ENCODE results near the gene ETFBKMT. TPM values are rescaled to one million over a fixed set of nuclear protein-coding genes. Genes with fewer than 3 reads are reported as not detected.

ETFBKMT gene
- polyA plus RNA-seq, 2 of the 4 experiments (the other 2 are of a cell fraction) = 0.87 to 1.4 TPM

GRCh38 chr12:31627456-31628054 is 31.9 kb upstream of the ETFBKMT start:
- Histone ChIP-seq H3K9me3 (no peaks in the 10 kb centered on the region), H3K4me2 (no peak overlapping the region), H3K27ac (no peak overlapping the region), H3K4me1 (no peaks in the 10 kb centered on the region), H3K4me3 (no peak overlapping the region)
- 84% methylated on average over 5 of the region's 5 CpGs for WGBS (ENCODE audit: missing lambda C conversion rate)
- FAIRE-seq = no peak
- no peak for DNase-seq (ENCODE audit: low read depth in 1 of 2, low spot score in 1 of 2)
- TF ChIP-seq KDM5A (IDR thresholded peaks at IDR 0.05) (no peak), ATOH8 (CRISPR knock-in tag; IDR thresholded peaks at IDR 0.05; ENCODE audit: low read depth) (no peak), USF2 (IDR thresholded peaks at IDR 0.05) (no peak), CBX8 (IDR thresholded peaks at IDR 0.05) (no peak), RARB (CRISPR knock-in tag; IDR thresholded peaks at IDR 0.05) (no peak), TFCP2L1 (CRISPR knock-in tag; IDR thresholded peaks at IDR 0.05) (no peak), CEBPB (IDR thresholded peaks at IDR 0.05) (no peak), HES2 (IDR thresholded peaks at IDR 0.05) (no peak), JUNB (IDR thresholded peaks at IDR 0.05) (no peak), TP53 (CRISPR knock-in tag; IDR thresholded peaks at IDR 0.05) (no peak), RFX5 (IDR thresholded peaks at IDR 0.05) (no peak), POLR2AphosphoS2 (conservative IDR thresholded peaks at IDR 0.05; ENCODE audit: low read length) (no peak), ELK1 (IDR thresholded peaks at IDR 0.05; ENCODE audit: low read depth, low read length) (no peak)
- no peak for ATAC-seq
- ChIA-PET POLR2A (no interaction called here), CTCF (interaction anchor here (0.6 to 2.1 kb wide), 3 partner anchors 10 to 376 kb away, joined by 3 to 6 read pairs (median 3); no protein-coding TSS in a partner anchor)

- H3K4me2 ChIP-seq = no peak overlapping the region
- DNase-seq (ENCODE audit: low read depth in 1 of 2, low spot score in 1 of 2) = no peak
Observed at GRCh38 chr12:31629756-31630732, 29.4 kb upstream of the ETFBKMT start.

More at GRCh38 chr12:31629756-31630732, 29.4 kb upstream of the ETFBKMT start:
- ATAC-seq (no peak; a peak in 1 of 6 replicates), FAIRE-seq (no peak)
- TF ChIP-seq ESRRA (IDR thresholded peaks at IDR 0.05; ENCODE audit: borderline replicate concordance, low read length) = no peak
- TF ChIP-seq CBX8 (IDR thresholded peaks at IDR 0.05) = no peak
- TF ChIP-seq RCOR1 (IDR thresholded peaks at IDR 0.05; ENCODE audit: low read depth, low read length) = no peak
- TF ChIP-seq POLR2A (IDR thresholded peaks at IDR 0.05; ENCODE audit: low read length) = no peak
- TF ChIP-seq CBX2 (IDR thresholded peaks at IDR 0.05; ENCODE audit: borderline replicate concordance, low read depth) = no peak
- no peak for TF ChIP-seq POLR2AphosphoS2 (conservative IDR thresholded peaks at IDR 0.05; ENCODE audit: low read length)
- TF ChIP-seq ZSCAN20 (CRISPR knock-in tag; IDR thresholded peaks at IDR 0.05) = no peak
- no peak for TF ChIP-seq FOSL2 (IDR thresholded peaks at IDR 0.05)
- TF ChIP-seq FOSL2 (CRISPR knock-in tag; IDR thresholded peaks at IDR 0.05) = no peak
- TF ChIP-seq CHD4 (IDR thresholded peaks at IDR 0.05; ENCODE audit: borderline replicate concordance) = no peak
- no peak for TF ChIP-seq MAZ (IDR thresholded peaks at IDR 0.05; ENCODE audit: borderline replicate concordance, low read depth, low read length)
- TF ChIP-seq RFX5 (IDR thresholded peaks at IDR 0.05) = no peak
- TF ChIP-seq EHF (CRISPR knock-in tag; IDR thresholded peaks at IDR 0.05) = no peak
- no peak for TF ChIP-seq RAD21 (conservative IDR thresholded peaks at IDR 0.05 in 1 of 2, IDR thresholded peaks at IDR 0.05 in 1 of 2)
- TF ChIP-seq CTCF (IDR thresholded peaks at IDR 0.05) = no peak
- TF ChIP-seq TFCP2L1 (CRISPR knock-in tag; IDR thresholded peaks at IDR 0.05) = no peak
- TF ChIP-seq ELK1 (IDR thresholded peaks at IDR 0.05; ENCODE audit: low read depth, low read length) = no peak
- no peak for TF ChIP-seq BHLHE40 (IDR thresholded peaks at IDR 0.05; ENCODE audit: low read depth, low read length)
- no peak for TF ChIP-seq NPAS2 (CRISPR knock-in tag; IDR thresholded peaks at IDR 0.05; ENCODE audit: borderline replicate concordance)
- no peak overlapping the region for H3K4me3 ChIP-seq
- peak overlapping the region in 1 of 2 experiments; percentile 53; a peak in 1 of 6 replicates for H3K27ac ChIP-seq
- CTCF ChIA-PET = interaction anchor here (1.0 to 1.3 kb wide), 2 partner anchors 227 to 358 kb away, joined by 3 to 5 read pairs; no protein-coding TSS in a partner anchor
- POLR2A ChIA-PET = no interaction called here
- WGBS (ENCODE audit: missing lambda C conversion rate) = 78% methylated on average over 16 of the region's 16 CpGs
- H3K9me3 ChIP-seq = no peaks in the 10 kb centered on the region
- H3K4me1 ChIP-seq = no peaks in the 10 kb centered on the region
